NCI-H345 (cell line): Measurements from ENCODE around the gene TRPM3.
A peak's percentile ranks its signal among the peaks of the same experiment; 100 is the strongest.
"Not testable (repeated sequence)": the region's sequence is repeated elsewhere in the genome, so short reads cannot be mapped to it uniquely, and the experiment has no call there.

Experiments used
- DNase-seq: peaks from one replicate; lab custom pipeline; 2025; lab: John Stamatoyannopoulos, UW

TRPM3 gene

DNA sequence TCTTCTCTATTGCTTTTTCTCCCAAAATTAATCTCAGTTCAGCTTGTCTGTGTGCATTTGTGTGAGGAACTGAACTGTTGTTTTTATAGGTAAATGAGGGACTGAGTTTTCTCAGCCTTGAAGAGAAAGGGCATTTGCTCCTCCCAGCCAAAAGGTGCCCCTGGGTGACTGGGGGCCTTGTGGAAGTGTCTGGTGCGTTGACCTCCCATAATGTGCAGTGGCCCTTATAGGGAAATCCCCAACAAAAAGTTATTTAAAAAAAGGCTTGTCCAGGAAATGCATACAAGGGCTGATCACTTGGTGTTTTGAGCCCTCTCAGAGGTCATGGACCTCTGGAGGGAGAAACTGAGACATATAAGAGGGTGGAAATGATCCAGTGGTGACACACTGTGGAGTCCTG, 467.3 kb downstream of the TRPM3 start:
- no peak for DNase-seq

DNA sequence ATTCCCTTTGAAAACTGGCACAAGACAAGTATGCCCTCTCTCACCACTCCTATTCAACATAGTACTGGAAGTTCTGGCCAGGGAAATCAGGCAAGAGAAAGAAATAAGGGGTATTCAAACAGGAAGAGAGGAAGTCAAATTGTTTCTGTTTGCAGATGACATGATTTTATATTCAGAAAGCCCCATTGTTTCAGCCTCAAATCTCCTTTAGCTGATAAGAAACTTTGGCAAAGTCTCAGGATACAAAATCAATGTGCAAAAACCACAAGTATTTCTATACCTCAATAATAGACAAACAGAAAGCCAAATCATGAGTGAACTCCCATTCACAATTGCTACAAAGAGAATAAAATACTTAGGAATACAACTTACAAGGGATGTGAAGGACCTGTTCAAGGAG, 476.8 kb downstream of the TRPM3 start:
- not testable (repeated sequence) for DNase-seq

DNA sequence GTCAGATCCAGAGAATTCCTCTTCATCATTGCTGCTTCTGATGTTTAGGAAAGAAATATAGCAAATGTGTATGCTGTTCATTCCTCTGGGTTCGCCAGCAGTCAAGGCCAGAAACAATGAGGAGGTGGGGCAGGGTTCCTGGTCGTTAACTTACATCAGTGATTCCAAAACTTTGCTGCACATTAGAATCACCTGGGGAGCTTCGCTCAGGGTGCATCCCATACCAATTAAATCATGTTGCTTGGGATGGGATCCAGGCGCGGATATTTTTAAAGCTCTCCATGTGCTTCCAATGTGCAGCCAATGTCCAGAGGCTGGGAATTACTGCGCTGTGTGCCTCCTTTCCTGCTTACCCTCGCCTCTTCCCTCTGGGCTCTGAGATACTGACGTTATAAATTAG, 479.1 kb downstream of the TRPM3 start:
- no peak for DNase-seq

DNA sequence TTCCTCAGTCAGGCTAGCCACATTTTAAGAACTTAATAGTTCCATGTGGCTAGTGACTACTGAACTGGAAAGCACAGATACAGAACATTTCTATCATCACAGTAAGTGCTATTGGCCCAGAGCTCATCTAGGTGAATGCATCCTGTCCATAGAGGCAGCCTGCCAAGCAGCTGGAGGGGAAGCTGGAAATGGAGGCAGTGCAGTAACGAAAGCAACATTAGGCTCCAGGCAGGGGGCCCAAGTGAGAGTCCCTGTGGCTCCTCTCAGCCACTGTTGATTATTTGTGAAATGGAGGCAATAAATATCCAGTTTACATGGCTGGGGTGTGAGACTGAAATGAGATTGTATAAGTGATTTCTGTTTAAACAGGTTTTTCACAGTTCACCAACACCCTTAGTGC, 479.8 kb downstream of the TRPM3 start:
- DNase-seq = peak; percentile 70

DNA sequence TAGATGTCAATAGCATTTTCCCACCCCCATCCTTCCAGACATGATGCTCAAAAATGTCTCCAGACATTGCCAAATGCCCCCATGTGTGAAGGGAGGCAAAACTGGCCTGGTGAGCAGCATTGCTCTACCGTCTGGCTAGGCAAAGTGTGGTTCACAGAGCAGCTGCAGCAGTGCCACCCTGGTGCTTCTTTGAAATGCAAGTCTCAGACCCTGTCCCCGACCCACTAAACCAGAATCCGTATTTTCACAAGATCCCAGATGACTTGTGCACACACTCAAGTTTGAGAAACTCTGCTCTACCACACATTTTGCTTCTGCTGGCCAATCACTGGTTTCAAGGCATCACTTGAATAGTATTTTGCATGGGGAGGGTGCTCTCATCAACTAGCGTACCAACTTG, 480.4 kb downstream of the TRPM3 start:
- DNase-seq = no peak

DNA sequence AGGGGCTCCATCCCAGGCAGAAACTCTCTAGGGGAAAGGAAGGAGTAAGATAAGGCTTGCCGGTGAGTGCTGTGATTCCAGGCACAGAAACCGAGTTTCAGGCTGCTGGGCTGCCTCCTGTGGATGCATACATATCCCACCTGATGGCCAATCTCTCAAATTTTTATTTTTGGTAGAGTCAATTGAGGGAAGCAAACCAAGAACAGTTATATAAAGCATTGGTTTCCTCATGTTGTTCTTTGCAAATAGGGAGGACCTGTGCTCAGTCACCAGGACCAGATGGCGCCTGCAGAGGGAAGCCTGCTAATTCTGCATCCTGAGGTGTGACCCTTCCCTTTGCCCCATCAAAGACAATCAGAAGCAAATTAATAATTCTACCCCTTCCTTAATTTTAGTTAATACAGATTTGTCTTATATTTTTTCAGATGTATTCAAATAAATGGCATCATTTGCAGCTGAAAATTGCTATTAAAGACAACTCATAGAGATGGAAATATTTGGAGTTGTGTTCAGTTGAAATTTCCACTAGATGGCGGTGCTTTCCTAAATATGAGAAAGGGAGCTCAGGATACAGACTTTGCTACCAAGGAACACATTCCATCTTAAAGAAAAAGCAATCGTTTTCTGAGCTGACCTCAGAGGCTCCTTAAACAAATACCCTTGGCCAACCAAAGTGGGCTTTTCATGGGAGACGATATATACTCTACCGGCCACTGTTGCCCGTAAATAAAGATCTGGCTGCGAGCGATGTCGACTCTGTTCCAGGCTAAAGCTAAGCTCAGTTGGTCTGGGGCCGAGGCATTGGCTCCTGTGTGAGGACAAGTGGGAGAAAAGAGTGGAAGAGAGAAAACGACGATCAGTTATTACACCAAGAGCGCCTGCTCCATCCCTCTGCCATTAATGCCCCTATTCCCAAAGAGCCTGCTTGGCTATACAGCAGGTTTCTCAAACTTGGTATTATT, 481.3 kb downstream of the TRPM3 start:
- peak; percentile 60 for DNase-seq

DNA sequence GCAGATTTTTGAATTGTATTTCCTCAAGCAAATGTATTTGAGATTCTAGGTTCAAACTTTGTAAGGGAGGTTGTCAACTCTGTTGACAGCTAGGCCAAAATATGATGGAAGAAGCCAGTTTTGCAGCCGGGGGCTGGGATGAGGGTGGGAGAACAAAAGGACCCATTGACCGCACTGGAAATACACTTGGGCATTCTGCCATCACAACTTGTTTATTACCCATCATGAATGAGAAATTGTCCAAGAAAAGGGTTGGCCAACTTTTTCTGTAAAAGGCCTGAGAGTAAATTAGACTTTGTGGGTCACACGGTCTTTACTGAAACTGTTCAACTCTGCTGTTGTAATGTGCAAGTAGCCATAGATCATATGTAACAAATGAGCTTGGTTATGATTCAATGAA, 485.6 kb downstream of the TRPM3 start:
- no peak for DNase-seq

DNA sequence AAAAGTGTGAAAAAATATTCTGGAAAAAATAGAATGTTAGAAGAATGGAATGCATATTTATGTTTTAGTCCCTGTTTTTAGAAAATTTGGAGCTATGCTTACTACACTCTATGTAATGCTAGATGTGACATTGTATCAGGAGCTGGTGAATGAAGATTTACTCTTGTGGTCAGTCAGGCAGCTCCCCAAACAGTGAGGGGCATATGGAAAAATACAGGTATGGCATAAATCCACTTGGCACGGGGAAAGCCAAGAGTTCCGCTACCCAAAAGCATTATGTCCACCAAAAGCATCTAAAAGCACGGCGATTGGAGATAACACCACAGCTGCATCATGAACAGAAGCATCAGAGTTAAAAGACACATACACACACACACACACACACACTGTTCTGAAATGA, 486.7 kb downstream of the TRPM3 start:
- no peak for DNase-seq

DNA sequence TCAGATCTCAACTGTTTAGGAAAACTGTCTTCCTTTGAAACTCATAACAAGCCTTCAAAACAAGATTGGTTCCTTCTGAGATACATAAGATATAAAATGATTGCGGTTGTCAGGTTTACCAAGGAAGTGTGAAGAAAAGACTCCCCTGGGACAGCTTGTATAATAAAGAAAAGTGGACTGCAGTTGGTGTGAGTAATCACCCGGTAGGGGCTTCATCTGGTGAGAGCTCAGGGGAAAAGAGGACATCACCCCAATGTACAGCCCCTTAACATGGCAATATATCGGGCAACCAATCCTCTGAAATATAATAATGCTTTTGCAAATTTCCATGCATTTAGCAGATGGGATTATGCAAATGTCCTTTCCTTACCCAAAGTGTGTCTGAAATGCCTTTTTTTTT, 490.4 kb downstream of the TRPM3 start:
- DNase-seq = no peak

DNA sequence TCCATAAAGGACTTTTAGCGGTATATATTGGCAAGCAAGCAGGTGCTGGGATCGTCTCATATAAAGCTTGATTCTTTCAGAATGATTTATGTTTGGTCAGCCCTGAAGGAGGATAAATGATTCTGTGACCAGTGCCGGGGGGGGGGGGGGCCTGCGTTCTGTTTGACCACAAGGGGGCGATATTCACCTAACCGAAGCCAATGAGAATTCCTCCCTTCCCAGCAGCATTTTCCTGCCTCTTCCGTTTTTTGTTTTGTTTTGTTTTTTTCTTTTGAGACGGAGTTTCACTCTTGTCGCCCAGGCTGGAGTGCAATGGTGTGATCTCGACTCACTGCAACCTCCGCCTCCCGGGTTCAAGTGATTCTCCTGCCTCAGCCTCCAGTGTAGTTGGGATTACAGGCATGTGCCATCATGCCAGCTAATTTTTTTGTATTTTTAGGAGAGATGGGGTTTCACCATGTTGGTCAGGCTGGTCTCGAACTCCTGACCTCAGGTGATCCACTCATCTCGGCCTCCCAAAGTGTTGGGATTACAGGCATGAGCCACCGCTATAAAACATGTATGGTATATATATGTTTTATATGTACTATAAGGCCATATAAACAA, 492.2 kb downstream of the TRPM3 start:
- peak; percentile 8 for DNase-seq

DNA sequence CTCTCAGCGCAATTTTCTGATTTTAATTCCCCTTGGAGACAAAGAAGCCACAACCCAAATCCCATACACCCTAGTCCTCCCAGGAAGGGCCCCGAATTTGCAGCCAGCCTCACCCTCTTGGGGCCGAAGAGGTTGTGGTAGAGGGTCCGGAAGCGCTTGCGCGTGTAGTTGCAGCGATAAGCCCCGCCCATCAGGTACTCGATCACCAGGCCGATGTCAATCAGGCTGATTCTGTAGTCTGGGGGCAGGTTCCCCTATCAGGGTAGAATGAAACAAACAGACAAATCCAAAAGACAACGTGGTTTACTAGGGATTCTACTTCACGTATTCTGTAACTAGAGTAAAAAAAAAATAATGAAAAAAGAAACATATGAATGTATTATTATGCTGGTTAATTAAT, 496.3 kb downstream of the TRPM3 start:
- DNase-seq = no peak

DNA sequence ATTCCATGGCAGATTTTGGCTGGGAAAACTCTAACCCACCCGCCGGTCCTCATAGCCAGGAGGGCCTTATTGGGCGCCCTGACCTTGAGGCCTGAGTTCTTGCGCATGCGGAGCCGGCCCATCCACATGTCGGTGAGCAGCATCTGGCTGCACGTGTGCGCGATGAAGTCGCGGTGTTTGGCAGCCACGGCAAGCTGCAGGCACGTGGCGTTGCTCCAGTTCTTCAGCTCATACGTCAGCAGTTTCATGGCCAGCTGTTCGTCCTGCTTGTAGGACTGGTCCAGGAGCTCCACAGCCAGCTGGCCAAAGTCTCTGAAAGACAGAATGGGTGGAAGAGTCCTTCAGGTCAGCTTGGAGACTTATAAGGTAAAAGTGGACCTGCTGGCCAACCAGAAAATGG, 502.6 kb downstream of the TRPM3 start:
- no peak for DNase-seq

DNA sequence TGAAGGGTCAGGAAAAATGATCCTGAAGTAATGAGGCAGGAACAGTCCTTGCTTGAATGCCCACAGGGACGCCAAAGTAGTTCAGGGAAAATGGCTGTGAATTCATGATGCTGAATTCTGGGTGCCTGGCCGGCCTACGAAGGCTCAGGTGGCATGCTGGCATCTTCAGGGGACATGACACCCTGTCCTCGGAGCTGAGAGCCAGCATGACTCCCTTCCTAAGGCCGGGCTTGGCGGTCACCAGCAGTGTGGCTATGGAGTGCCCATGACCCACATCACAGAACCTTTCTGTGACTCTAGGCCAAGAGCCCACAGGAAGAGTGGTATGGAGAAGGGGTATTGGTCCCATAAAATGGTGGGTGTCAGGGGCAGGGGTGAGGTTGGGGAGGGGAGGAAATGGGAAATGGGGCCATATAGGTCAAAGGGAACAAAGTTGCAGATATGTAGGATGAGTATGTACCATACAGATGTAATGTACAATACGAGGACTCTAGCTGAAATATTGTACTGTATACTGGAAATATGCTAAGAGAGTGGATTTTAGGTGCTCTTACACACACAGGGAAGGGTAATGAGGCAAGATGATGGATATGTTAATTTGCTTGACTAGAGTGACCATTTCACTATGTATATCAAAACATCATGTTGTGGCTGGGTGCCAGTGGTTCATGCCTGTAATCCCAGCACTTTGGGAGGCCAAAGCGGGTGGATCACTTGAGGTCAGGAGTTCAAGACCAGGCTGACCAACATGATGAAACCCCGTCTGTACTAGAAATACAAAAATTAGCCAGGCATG, 504.2 kb downstream of the TRPM3 start:
- no peak for DNase-seq

DNA sequence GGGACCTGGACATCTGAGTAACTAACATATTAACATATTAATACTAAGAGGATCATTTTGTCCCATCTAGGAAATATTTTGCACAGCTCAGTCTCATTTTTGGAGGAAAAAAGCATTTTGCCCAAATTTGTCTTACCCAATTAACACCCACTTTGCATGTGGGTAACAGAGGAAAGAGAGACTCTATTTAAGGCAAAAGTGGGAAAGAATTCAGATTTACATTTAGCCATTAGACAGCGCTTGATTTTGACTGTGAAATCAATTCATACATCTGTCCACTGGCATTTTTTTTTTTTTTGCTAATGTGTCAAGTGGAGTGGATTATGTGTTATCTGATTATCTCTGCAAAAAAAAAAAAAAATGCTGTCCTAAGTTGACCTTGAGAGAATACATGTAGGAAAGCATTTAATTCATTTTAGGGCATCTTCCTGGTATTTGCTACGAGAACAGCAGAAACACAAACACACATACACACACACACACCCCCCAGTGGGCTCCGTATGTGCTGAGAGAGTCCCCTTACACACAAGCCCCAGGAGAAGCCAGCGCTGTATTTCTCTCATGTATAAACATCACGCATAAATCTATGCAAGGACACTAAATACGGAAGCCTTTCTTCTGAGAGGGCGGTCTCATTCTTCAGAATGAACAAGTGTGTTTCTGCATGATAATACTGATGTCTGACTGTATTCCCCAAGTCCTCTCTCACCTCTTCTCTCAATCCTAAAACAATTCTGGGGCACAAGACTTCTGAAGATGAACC, 505.0 kb downstream of the TRPM3 start:
- DNase-seq = no peak

DNA sequence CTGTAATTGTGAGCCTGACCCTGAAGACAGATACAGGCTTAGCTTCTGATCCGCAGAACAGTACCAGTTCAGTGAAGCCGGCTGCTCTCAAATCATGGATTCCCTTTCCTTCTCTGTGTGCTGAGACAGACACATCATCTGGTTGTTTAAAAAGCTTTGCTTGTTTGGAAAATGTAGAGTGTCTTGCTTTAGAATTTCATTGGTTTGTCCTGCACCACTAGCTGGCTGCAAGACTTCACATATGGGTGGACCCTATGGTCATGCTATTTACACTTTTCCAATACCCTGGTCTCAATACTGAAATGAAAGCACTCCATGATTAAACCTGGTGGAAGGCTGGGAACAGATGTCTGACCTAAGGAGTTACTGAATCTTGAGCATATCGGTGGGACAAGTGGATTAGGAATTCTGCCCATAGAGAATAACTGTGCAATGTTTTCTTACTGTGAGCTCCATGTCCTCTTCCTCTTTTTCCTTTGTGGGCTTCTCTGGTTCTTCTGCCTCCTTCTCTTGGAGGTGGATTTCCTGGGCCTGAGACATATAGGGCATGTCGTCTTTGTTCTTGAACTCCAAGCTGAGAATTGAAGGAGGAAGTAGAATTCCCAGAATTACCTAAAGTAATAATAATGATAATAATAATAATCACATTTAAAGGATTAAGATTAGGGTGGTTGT, 505.8 kb downstream of the TRPM3 start:
- DNase-seq = no peak

DNA sequence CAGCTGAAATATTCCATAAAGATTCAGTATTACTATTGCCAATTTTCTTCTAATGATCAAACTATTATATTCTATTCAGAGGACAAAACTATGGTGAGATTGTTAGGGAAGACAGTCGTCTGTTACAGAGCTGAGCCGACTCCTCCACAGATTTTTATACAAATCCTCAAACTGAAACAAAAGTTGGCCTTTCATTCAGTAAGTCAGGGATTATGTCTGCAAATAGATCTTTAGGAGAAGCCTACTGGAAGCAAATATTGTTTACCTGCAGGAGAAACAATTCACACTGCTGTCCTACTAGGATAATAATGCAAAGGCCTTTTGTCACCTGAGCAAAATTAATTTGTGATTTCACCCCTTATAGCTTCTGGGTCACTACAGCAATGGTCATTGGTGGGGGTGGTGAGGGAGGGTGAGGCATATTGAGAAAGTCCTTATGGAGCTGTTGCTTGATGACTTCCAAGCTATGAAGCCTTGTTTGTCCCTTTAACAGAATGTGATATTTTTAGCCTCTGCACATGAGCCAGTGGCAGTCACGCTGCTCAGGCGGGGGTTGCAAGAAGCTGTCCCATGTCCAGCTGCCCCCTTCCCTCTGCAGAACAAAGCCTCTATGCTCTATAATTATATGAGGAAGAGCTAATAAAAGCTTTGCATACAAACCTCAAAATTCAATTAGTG, 506.5 kb downstream of the TRPM3 start:
- DNase-seq = no peak

DNA sequence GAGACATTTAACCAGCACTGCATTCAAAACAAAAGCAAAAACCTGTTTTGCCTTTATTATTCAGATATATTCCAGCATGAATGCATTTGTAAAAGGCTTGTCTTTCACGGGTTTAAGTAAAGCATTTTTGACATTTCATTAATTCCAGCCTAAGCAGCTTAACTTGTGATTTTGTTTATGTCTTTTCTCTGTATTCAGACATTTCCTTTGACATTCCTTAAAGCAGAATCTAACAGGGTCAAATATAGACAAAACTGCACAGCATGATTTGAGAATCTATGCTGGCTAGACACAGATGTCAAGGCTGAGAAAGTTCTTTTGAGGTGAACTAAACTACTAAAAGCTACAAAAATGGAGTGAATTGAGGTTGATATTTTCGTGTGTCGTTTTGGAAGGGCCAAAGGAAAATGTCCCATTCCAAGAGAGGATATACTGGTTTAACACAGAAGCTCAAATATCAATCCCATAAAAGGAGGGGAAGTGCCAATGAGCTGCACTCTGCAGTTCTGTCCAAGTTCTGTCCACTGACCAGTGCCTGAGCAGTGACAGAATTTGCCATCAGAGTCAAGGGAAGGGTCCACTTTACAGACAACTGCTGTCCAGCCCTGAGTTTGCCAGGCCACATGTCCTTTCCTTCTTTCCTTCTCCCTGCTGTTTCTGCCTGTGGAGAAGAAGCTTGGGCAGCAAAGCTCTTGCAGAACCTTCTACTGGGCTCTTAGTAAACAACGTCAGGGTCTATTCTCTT, 508.2 kb downstream of the TRPM3 start:
- no peak for DNase-seq

DNA sequence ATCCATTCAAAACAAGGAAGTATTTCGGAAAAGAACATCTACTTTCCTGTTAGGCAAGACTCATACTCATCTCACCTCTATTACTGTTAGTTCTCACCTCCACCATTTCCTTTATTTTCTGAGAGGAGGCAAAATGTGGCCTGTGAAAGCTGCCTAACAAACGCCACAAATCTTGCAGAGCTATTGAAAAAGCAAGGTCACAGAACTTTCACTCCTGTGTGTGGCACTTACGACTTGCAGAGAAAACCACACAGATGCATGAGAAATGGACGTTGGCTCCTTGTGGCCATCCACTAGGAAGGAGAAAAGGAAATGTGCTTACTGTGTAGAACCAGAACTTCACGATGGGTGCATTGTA, 511.2 kb downstream of the TRPM3 start:
- DNase-seq = no peak

DNA sequence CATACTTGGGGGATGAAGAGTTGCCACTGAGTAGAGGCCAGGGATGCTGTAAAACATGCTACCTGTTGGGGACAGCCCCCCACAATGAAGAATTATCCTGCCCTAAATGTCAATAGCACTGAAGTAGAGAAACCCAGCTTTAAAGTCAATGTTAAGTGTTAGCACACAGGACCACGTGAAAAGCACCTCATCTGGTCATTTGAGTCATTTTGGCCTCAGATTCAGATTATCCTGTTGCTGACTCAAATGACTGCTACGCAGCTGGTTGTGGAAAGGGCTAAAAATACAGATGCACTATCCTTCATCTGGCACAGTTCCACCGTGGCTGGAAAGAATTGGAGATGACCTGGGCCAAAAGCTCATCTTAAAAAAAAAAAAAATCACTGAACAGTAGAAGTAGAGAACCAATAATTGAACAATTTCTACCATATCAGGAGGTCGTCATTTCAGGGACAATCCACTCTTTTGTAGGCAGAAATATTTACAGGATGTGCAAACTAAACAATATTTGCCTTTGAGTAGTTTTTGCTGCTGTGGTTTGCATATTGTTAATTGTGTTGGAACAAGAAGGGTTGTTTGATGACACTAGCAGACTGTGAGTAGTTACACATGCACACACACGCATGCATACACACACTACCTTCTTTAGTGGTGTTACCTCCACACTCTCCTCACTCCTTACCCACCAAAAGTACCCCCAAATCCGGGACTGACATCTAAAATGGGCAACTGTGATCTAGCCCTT, 511.7 kb downstream of the TRPM3 start:
- DNase-seq = no peak

DNA sequence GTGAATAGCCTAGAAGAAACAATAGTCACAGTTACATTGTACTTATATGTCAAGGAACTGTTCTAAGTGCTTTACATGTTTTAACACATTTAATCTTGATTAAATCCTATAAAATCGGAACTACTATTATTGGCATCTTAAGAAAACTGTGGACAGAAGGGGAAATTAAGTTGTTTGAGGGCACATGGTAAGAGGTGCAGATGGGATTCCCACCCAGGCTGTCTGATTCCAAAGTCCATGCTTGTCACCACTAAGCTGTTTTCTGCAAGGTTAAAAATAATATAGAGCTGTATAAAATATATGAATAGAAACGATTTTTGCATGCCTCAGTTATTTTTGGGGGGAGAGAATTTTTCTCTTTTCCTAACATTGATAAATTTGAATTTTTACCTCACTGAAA, 512.4 kb downstream of the TRPM3 start:
- DNase-seq = no peak
